Measurements from ENCODE around the gene ENOX1.

The ENOX1 gene

DNA sequence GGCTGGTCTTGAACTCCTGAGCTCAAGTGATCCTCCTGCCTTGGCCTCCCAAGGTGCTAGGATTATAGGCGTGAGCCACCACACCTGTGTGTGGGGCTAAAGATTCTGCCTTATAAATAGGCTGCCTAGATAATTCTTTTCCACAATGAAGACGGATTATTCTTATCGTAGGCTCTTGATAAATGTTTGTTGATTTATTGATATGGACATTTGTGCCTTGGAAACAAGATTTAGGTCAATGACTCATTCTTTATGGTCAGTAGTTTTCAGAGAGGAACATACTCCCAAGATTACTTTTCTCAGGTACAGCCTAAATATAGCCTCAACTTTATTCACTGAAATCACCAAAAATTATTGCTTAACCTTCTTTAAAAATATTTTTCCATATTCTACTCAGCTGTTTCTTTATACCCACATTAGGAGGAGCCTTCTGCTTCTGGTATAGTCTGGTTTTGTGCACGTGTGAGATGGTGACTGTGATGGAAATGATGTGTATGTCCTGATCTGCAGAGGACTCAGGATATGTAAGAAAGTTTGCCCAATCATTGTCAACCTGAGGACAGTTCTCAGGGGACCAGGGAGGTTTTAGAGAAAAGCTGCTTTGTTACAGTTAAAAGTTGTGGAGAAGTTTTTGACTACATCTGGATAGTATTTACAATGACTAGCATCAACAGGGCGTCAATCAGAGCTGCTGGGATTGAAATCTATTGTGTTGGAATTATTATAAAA, 554.5 kb downstream of the ENOX1 start:
- TF ChIP-seq ZNF473 (tag by site-specific recombination; IDR thresholded peaks at IDR 0.05) (no peak), EGR2 (tag by site-specific recombination; IDR thresholded peaks at IDR 0.05; ENCODE audit: low read depth) (no peak), ZNF184 (tag by site-specific recombination; IDR thresholded peaks at IDR 0.05) (no peak), ZFP3 (tag by site-specific recombination; IDR thresholded peaks at IDR 0.05; ENCODE audit: low read depth) (no peak), ZNF555 (tag by site-specific recombination; conservative IDR thresholded peaks at IDR 0.05) (no peak), ZNF677 (tag by site-specific recombination; IDR thresholded peaks at IDR 0.05) (no peak), ZNF24 (tag by site-specific recombination; IDR thresholded peaks at IDR 0.05) (no peak), ZNF529 (tag by site-specific recombination; IDR thresholded peaks at IDR 0.05; ENCODE audit: insufficient replicate concordance) (no peak), SCRT2 (tag by site-specific recombination; IDR thresholded peaks at IDR 0.05) (no peak), BCL11A (tag by site-specific recombination; IDR thresholded peaks at IDR 0.05; ENCODE audit: low read depth) (no peak)
- TF ChIP-seq, protein P1, sequence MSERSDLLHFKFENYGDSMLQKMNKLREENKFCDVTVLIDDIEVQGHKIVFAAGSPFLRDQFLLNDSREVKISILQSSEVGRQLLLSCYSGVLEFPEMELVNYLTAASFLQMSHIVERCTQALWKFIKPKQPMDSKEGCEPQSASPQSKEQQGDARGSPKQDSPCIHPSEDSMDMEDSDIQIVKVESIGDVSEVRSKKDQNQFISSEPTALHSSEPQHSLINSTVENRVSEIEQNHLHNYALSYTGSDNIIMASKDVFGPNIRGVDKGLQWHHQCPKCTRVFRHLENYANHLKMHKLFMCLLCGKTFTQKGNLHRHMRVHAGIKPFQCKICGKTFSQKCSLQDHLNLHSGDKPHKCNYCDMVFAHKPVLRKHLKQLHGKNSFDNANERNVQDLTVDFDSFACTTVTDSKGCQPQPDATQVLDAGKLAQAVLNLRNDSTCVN (tag by site-specific recombination; optimal IDR thresholded peaks at IDR 0.05): no peak
- TF ChIP-seq, protein P2, sequence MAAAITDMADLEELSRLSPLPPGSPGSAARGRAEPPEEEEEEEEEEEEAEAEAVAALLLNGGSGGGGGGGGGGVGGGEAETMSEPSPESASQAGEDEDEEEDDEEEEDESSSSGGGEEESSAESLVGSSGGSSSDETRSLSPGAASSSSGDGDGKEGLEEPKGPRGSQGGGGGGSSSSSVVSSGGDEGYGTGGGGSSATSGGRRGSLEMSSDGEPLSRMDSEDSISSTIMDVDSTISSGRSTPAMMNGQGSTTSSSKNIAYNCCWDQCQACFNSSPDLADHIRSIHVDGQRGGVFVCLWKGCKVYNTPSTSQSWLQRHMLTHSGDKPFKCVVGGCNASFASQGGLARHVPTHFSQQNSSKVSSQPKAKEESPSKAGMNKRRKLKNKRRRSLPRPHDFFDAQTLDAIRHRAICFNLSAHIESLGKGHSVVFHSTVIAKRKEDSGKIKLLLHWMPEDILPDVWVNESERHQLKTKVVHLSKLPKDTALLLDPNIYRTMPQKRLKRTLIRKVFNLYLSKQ (tag by site-specific recombination; IDR thresholded peaks at IDR 0.05; ENCODE audit: borderline replicate concordance): no peak
- TF ChIP-seq, protein P3, sequence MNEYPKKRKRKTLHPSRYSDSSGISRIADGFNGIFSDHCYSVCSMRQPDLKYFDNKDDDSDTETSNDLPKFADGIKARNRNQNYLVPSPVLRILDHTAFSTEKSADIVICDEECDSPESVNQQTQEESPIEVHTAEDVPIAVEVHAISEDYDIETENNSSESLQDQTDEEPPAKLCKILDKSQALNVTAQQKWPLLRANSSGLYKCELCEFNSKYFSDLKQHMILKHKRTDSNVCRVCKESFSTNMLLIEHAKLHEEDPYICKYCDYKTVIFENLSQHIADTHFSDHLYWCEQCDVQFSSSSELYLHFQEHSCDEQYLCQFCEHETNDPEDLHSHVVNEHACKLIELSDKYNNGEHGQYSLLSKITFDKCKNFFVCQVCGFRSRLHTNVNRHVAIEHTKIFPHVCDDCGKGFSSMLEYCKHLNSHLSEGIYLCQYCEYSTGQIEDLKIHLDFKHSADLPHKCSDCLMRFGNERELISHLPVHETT (tag by site-specific recombination; IDR thresholded peaks at IDR 0.05): no peak
- no peaks in the 10 kb centered on the region for H3K4me1 ChIP-seq (ENCODE audit: control insufficient read depth, insufficient read depth, low read length)
- H3K4me3 ChIP-seq (ENCODE audit: low read depth, low read length): no peak overlapping the region
- ChIA-PET POLR2A (interaction anchor here (0.6 kb wide), 1 partner anchor 125 kb away, joined by 3 read pairs; no protein-coding TSS in a partner anchor), CTCF (interaction anchor here (0.7 kb wide), 1 partner anchor 63 kb away, joined by 3 read pairs; no protein-coding TSS in a partner anchor)
- H3K27ac ChIP-seq (ENCODE audit: extremely low read depth, low read depth, low read length): no peak overlapping the region
- no peaks in the 10 kb centered on the region for H3K9me3 ChIP-seq (ENCODE audit: control insufficient read depth, insufficient read depth, low read depth, low read length)
- no peaks in the 10 kb centered on the region for H3K36me3 ChIP-seq (ENCODE audit: control insufficient read depth in 2 of 2, insufficient read depth in 1 of 2, low read length in 2 of 2)

DNA sequence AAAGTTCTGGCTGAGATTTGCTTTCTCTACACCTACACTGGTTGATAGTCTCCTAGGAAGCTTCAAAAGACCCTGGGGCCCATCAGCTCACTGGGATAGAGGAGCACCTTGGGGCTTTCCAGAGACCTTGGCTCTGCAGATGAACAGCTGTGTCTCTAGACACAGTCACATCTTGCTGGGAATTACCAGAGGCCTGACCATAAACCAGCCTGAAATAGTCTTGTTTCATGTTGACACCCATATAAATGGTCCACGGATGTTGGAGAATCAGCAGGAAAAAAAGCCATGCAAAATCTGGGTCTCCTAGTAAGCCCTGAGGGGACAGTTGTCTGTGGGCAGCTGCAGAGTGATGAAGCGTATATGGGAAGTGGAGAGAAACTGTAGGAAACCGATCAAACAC, 555.8 kb downstream of the ENOX1 start:
- no peaks in the 10 kb centered on the region for H3K36me3 ChIP-seq (ENCODE audit: control insufficient read depth in 2 of 2, insufficient read depth in 1 of 2, low read length in 2 of 2)
- ChIA-PET POLR2A (no interaction called here), CTCF (interaction anchor here (0.7 kb wide), 1 partner anchor 16 kb away, joined by 3 read pairs; no protein-coding TSS in a partner anchor)
- H3K4me1 ChIP-seq (ENCODE audit: control insufficient read depth, insufficient read depth, low read length): no peaks in the 10 kb centered on the region
- no peak overlapping the region for H3K4me3 ChIP-seq (ENCODE audit: low read depth, low read length)
- no peak overlapping the region for H3K27ac ChIP-seq (ENCODE audit: extremely low read depth, low read depth, low read length)
- no peaks in the 10 kb centered on the region for H3K9me3 ChIP-seq (ENCODE audit: control insufficient read depth, insufficient read depth, low read depth, low read length)
- TF ChIP-seq ZNF423 (tag by site-specific recombination; IDR thresholded peaks at IDR 0.05): no peak
- no peak for TF ChIP-seq GFI1B (tag by site-specific recombination; IDR thresholded peaks at IDR 0.05)
- TF ChIP-seq ZNF16 (tag by site-specific recombination; IDR thresholded peaks at IDR 0.05; ENCODE audit: low read depth): no peak
- no peak for TF ChIP-seq ZNF354C (tag by site-specific recombination; IDR thresholded peaks at IDR 0.05; ENCODE audit: borderline replicate concordance, low read depth)
- TF ChIP-seq ZNF677 (tag by site-specific recombination; IDR thresholded peaks at IDR 0.05): no peak
- TF ChIP-seq ZNF664 (tag by site-specific recombination; IDR thresholded peaks at IDR 0.05): no peak
- TF ChIP-seq FEZF1 (tag by site-specific recombination; IDR thresholded peaks at IDR 0.05): no peak
- no peak for TF ChIP-seq ZNF155 (tag by site-specific recombination; IDR thresholded peaks at IDR 0.05)
- no peak for TF ChIP-seq ZNF555 (tag by site-specific recombination; conservative IDR thresholded peaks at IDR 0.05)
- TF ChIP-seq ZNF777 (tag by site-specific recombination; IDR thresholded peaks at IDR 0.05; ENCODE audit: borderline replicate concordance): no peak
- no peak for TF ChIP-seq BCL11A (tag by site-specific recombination; IDR thresholded peaks at IDR 0.05; ENCODE audit: low read depth)
- TF ChIP-seq, protein P4, sequence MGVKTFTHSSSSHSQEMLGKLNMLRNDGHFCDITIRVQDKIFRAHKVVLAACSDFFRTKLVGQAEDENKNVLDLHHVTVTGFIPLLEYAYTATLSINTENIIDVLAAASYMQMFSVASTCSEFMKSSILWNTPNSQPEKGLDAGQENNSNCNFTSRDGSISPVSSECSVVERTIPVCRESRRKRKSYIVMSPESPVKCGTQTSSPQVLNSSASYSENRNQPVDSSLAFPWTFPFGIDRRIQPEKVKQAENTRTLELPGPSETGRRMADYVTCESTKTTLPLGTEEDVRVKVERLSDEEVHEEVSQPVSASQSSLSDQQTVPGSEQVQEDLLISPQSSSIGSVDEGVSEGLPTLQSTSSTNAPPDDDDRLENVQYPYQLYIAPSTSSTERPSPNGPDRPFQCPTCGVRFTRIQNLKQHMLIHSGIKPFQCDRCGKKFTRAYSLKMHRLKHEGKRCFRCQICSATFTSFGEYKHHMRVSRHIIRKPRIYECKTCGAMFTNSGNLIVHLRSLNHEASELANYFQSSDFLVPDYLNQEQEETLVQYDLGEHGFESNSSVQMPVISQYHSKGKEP (tag by site-specific recombination; IDR thresholded peaks at IDR 0.05): no peak
- TF ChIP-seq, protein P5, sequence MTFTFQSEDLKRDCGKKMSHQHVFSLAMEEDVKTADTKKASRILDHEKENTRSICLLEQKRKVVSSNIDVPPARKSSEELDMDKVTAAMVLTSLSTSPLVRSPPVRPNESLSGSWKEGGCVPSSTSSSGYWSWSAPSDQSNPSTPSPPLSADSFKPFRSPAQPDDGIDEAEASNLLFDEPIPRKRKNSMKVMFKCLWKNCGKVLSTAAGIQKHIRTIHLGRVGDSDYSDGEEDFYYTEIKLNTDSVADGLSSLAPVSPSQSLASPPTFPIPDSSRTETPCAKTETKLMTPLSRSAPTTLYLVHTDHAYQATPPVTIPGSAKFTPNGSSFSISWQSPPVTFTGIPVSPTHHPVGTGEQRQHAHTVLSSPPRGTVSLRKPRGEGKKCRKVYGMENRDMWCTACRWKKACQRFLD (tag by site-specific recombination; IDR thresholded peaks at IDR 0.05): no peak
- TF ChIP-seq, protein P6, sequence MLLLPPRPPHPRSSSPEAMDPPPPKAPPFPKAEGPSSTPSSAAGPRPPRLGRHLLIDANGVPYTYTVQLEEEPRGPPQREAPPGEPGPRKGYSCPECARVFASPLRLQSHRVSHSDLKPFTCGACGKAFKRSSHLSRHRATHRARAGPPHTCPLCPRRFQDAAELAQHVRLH (tag by site-specific recombination; IDR thresholded peaks at IDR 0.05): no peak
- TF ChIP-seq, protein P7, sequence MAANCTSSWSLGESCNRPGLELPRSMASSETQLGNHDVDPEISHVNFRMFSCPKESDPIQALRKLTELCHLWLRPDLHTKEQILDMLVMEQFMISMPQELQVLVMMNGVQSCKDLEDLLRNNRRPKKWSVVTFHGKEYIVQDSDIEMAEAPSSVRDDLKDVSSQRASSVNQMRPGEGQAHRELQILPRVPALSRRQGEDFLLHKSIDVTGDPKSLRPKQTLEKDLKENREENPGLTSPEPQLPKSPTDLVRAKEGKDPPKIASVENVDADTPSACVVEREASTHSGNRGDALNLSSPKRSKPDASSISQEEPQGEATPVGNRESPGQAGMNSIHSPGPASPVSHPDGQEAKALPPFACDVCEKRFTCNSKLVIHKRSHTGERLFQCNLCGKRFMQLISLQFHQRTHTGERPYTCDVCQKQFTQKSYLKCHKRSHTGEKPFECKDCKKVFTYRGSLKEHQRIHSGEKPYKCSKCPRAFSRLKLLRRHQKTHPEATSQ (tag by site-specific recombination; IDR thresholded peaks at IDR 0.05): no peak

Data from HEK293 (cell line).